Measurements from ENCODE around the gene HES4.

HES4 gene

GRCh38 chr1:999725-1000356 lies at the start of gene HES4:
HES4 (minus strand) TSS chr1:1000097; CDS start chr1:999973, 124 bp downstream.
- DNase-seq = peak; percentile 74 to 79

GRCh38 chr1:1048765-1049164 lies 48.9 kb upstream of the HES4 start:
- no peak for DNase-seq

GRCh38 chr1:1047963-1048362 lies 48.1 kb upstream of the HES4 start:
- DNase-seq = no peak

GRCh38 chr1:1047407-1047806 lies 47.5 kb upstream of the HES4 start:
- DNase-seq = no peak

GRCh38 chr1:1046767-1047166 lies 46.9 kb upstream of the HES4 start:
- DNase-seq = no peak

GRCh38 chr1:1046243-1046642 lies 46.3 kb upstream of the HES4 start:
- DNase-seq = no peak

GRCh38 chr1:1045129-1045528 lies 45.2 kb upstream of the HES4 start:
- DNase-seq = no peak

GRCh38 chr1:1044455-1045078 lies 44.7 kb upstream of the HES4 start:
- no peak for DNase-seq

- DNase-seq = no peak
These were observed 44.0 kb upstream of the HES4 start for GRCh38 chr1:1043921-1044320.

GRCh38 chr1:1043411-1043810 lies 43.5 kb upstream of the HES4 start:
- DNase-seq = no peak

GRCh38 chr1:1042835-1043234 lies 42.9 kb upstream of the HES4 start:
- no peak for DNase-seq

GRCh38 chr1:1041873-1042272 lies 42.0 kb upstream of the HES4 start:
- no peak for DNase-seq

- no peak for DNase-seq
These were observed 41.2 kb upstream of the HES4 start for GRCh38 chr1:1041092-1041523.

GRCh38 chr1:1040004-1040991 lies 40.4 kb upstream of the HES4 start:
- DNase-seq = peak; percentile 81 to 86

- peak in 1 of 2 experiments; percentile 67 for DNase-seq
These were observed 39.4 kb upstream of the HES4 start for GRCh38 chr1:1039145-1039910.

- DNase-seq = no peak
These were observed 38.8 kb upstream of the HES4 start for GRCh38 chr1:1038694-1039093.

GRCh38 chr1:1037366-1038327 lies 37.8 kb upstream of the HES4 start:
- no peak for DNase-seq

- DNase-seq = no peak
These were observed 35.5 kb upstream of the HES4 start for GRCh38 chr1:1035291-1035943.

GRCh38 chr1:1034439-1034781 lies 34.5 kb upstream of the HES4 start:
- DNase-seq = peak in 1 of 2 experiments; percentile 48

- DNase-seq = peak in 1 of 2 experiments; percentile 57
These were observed 34.0 kb upstream of the HES4 start for GRCh38 chr1:1033731-1034438.
